Rectal smooth muscle tissue (tissue), 1 donor: ENCODE measurements around the gene ATP6V0D1.

Experiments
- H3K27ac ChIP-seq: one replicate; pipeline ENCODE4 v1.7.0; 2013; ENCODE audit warnings: low read depth, low read length, inconsistent platforms
- H3K27me3 ChIP-seq: one replicate; pipeline ENCODE4 v1.7.0; 2013; ENCODE audit warnings: low read length; ENCODE audit not compliant: control insufficient read depth, insufficient read depth
- H3K36me3 ChIP-seq: one replicate; pipeline ENCODE4 v1.7.0; 2013; ENCODE audit warnings: low read length; ENCODE audit not compliant: control insufficient read depth, insufficient read depth
- H3K4me1 ChIP-seq: one replicate; pipeline ENCODE4 v1.7.0; 2013; ENCODE audit warnings: low read length; ENCODE audit not compliant: control insufficient read depth, insufficient read depth
- H3K4me3 ChIP-seq: one replicate; pipeline ENCODE4 v1.7.0; 2013; ENCODE audit warnings: low read length
- H3K9ac ChIP-seq: one replicate; pipeline ENCODE4 v1.7.0; 2013; ENCODE audit warnings: low read length

The ATP6V0D1 gene

DNA sequence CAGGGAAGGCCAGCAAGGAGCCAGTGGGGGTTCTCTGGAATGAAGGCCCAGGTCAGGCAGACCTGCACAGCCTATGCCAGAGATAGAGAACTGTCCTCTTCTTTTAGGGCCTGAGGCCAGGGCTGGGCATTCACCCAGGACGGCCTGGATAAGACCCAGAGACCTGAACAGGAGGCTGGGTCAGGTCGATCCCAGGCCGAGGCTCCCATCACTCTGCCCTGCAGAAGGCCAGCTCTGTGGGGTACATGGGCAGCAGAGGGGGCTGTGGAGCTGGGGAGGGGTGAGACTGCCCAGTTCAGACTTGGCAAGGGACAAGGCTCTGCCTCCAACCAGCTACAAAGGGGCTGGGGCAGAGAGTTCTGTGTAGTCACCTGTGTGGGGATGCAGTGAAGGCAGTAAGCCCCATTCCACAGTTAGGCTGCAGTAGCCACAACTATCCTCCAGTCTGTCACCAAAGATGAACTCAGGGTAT is 35.5 kb downstream of the ATP6V0D1 start:
- Histone ChIP-seq H3K9ac (no peak overlapping the region), H3K4me1 (peaks cover 65% of the 10 kb centered on the region), H3K27me3 (no peaks in the 10 kb centered on the region), H3K4me3 (no peak overlapping the region), H3K36me3 (peaks cover 5% of the 10 kb centered on the region), H3K27ac (peak overlapping the region; percentile 47)

DNA sequence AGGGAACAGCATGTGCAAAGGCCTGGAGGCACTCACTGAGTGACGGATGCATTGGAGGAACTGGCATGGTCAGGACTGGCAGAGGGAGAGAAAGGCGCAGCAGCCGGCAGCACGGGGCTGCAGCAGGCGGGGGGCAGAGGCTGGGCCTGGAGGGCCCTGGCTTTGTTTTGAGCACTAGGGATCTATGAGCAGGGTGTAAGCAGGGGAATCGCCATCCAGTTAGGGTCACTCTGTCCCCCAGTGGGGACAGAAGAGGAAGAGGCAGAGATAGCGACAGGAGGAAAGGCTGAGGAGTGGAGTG is 35.9 kb downstream of the ATP6V0D1 start:
- H3K4me3 ChIP-seq: no peak overlapping the region
- peaks cover 65% of the 10 kb centered on the region for H3K4me1 ChIP-seq
- no peaks in the 10 kb centered on the region for H3K27me3 ChIP-seq
- H3K9ac ChIP-seq: no peak overlapping the region
- peaks cover 5% of the 10 kb centered on the region for H3K36me3 ChIP-seq
- H3K27ac ChIP-seq: peak overlapping the region; percentile 47

DNA sequence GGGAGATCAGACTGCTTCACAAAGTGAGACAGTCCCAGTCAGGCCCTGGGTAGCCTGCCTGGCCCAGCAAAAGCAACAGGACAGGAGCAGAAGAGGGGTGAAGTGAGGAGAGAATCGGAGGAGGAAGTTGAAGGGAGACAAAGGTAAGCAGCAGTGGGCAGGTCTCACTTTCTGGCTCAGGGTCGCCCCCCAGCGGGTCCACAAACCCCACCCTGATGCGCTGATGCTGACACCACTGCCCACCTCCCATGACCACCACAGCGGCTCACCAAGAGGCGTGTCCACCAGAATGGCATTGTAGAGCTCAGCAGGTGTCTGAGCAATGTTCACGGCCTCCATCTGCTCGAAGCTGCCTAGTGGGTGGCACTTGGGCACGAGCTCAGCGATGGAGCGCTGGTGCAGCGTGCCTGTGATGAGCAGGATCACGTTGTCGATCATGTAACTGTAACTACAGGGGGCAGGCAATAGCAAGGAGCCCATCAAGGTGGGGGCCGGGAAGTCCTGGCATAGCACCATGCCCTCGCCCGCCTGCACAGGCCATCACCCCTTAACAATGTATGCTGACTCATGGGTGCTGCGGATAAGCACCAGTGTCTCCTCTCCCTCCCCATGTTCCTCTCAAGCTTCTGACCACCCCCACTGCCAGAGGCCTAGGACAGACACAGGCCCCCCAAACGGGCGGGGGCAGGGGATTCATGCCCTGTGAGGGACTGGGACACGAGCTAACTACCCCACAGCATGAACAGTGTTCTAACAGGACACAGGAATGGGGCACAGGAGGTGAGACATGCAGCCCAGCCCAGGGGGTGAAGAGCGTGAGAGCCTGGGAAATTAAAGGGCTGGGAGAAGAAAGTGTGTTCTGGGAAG is 36.5 kb downstream of the ATP6V0D1 start:
- no peak overlapping the region for H3K4me3 ChIP-seq
- H3K27ac ChIP-seq: peak overlapping the region; percentile 47
- H3K9ac ChIP-seq: no peak overlapping the region
- H3K27me3 ChIP-seq: no peaks in the 10 kb centered on the region
- H3K4me1 ChIP-seq: peaks cover 65% of the 10 kb centered on the region
- H3K36me3 ChIP-seq: peaks cover 5% of the 10 kb centered on the region

DNA sequence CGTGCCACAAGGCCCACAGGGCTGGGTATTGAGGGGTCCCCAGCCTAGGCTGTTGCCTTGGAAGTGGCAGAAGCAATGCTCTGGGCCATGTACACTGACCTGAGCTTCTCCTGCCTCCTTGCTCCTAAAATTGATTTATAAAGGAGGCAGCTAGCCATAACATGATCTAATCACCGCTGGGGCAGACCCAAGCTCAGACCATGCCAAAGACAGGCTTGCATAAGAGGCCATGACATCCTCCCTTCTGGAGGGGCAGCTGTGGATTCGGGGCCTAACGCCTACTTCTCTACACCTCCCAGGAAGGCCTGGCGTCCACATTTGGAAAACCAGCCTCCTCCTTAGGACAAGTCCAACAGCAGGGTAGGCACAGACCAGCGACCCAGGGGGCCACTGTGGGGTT is 37.7 kb downstream of the ATP6V0D1 start:
- peaks cover 65% of the 10 kb centered on the region for H3K4me1 ChIP-seq
- H3K36me3 ChIP-seq: peaks cover 14% of the 10 kb centered on the region

DNA sequence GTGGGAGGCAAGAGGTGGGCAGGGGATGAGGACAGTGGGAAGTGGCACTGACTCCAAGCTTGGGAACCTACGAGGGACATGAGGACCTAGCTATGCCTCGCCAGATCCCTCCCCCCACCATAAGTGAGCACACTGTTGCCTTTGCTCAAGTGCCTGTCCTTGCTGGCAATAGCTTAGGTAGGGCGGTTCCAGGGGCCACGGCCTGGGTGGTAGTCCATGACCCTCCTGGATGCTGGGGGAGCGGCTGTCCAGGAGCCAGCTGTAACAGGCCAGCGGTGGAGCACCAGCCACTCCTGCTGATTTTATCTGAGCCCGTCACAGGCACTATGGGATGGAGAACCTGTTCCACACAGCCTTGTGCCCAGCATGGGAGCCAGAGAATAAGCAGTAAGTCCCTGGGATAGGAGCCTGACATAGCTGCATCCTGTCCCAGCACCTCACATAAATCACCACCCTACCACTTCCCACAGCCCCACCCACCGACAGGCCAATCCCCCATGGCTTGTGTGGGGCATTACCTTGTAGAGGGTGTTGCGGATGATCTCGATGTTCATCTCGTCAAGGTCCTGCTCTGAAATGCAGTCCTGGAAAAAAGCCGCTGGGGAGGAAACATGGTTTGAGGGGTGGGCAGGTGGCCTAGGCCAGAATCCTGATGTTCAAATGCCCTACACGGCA is 38.2 kb downstream of the ATP6V0D1 start:
- Histone ChIP-seq H3K4me1 (peaks cover 63% of the 10 kb centered on the region), H3K4me3 (no peak overlapping the region), H3K36me3 (peaks cover 19% of the 10 kb centered on the region), H3K9ac (no peak overlapping the region), H3K27ac (peak overlapping the region; percentile 64), H3K27me3 (no peaks in the 10 kb centered on the region)

More for the DNA sequence above, 37.7 kb downstream of the ATP6V0D1 start:
- no peaks in the 10 kb centered on the region for H3K27me3 ChIP-seq
- H3K4me3 ChIP-seq: no peak overlapping the region
- H3K9ac ChIP-seq: no peak overlapping the region
- H3K27ac ChIP-seq: peak overlapping the region; percentile 64

DNA sequence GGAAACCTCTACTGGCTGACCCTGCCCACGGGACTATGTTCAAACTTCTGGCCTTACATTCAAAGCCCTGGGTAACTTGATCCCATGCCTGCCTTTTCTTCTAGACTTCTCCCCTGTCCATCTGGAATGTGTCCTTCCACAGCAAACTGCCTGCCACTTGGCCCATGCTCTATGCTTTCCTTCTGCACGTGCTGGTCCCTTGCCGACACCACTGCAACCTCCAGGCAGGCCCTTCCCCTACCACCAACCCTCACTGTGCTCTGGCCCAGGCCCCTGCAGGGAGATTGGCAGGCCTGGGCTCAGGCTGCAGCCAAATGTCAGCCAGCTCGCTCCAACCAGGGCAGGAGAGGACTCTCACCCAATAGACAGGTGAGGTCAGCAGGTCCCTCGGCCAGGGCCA is 39.0 kb downstream of the ATP6V0D1 start:
- Histone ChIP-seq H3K4me1 (peaks cover 55% of the 10 kb centered on the region), H3K27ac (peak overlapping the region; percentile 64)

DNA sequence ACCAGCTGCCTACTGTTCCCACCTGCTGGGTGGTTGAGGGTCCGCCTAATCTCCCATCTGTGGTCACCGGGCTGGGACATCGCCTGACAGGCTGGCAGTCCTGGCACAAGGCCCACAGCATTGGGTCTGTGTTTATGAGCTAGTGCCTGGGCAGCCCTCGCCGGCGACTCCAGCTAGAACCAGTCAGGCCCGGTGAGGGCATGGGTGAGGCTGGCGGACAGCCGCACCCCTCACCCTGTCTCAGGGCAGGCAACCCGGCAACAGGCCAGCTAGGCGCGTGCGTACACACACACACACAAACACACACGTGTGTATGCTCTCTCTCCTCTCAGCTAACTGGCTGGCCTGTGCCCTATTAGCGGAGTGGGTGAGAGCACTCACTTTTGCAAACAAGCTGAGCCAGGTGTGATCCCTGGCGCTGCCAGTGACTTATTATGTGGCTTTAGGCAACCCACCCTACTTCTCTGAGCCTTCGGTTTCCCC is 39.6 kb downstream of the ATP6V0D1 start:
- Histone ChIP-seq H3K36me3 (peaks cover 27% of the 10 kb centered on the region), H3K4me1 (peaks cover 49% of the 10 kb centered on the region)

More for the DNA sequence above, 39.0 kb downstream of the ATP6V0D1 start:
- Histone ChIP-seq H3K4me3 (peak overlapping the region; percentile 15), H3K27me3 (no peaks in the 10 kb centered on the region), H3K36me3 (peaks cover 27% of the 10 kb centered on the region), H3K9ac (peak overlapping the region; percentile 19)

DNA sequence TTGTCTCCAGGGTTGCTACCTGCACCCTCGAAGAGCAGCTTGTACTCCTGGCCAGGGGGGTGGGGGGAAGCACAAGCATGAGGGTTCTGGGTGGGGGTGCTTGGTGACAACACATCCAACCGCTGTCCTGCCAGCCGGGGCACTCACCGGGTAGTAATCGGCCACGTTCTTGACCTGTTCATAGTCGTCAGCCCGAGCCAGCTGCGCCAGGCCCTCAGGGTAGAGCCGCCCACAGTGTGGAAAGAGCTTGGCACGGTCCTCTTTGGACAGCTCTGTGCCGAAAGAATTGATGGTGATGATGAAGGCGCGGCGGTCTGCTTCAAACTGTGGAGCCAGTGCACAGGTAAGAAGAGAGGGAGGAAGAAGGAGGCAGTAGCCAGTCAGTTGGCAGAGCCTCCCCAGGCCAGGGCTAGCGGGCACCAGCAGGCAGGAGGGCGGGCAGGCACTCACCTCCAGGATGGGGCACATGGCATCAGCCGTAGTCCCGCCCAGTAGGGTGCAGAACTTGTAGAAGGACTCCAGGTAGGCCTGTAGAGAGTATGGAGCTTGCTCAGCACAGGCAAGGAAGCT is 42.0 kb downstream of the ATP6V0D1 start:
- peaks cover 23% of the 10 kb centered on the region for H3K36me3 ChIP-seq
- H3K9ac ChIP-seq: no peak overlapping the region
- peaks cover 26% of the 10 kb centered on the region for H3K4me1 ChIP-seq
- H3K27ac ChIP-seq: no peak overlapping the region
- H3K4me3 ChIP-seq: no peak overlapping the region
- no peaks in the 10 kb centered on the region for H3K27me3 ChIP-seq

More for the DNA sequence above, 39.6 kb downstream of the ATP6V0D1 start:
- no peaks in the 10 kb centered on the region for H3K27me3 ChIP-seq
- H3K4me3 ChIP-seq: no peak overlapping the region
- H3K9ac ChIP-seq: peak overlapping the region; percentile 39
- peak overlapping the region; percentile 64 for H3K27ac ChIP-seq

DNA sequence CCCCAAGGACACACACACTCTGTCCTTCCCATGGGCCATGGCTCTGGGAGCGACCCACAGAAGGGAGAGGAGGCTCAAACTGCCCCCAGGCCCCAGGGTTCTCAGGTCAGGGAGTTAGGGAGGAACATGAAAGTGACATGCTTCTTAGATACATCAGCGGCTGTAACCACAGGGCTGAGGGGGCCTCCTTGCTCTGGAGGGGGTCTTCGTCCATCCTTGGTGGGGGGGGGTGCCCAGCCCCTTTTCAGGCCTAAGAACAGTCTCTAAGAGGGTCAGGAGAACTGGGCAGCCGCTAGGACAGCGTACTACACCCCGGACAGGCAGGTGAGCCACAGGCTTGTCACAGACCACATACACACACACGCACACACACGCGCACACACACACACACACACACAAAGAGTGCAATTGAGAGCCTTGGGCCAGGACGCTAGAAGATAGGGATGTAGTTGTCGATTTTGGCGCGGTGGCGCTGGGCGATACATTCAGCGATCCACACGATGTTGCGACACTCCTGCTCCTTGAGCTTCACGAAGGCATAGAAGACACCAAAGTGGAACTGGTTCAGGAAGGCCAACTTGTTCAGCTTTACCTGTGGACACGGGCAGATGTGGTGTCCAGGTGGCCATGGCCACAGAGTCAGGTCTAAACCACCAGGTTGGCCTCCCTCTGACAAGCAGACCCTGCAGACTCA is 42.7 kb downstream of the ATP6V0D1 start:
- no peaks in the 10 kb centered on the region for H3K27me3 ChIP-seq
- H3K36me3 ChIP-seq: peaks cover 23% of the 10 kb centered on the region
- H3K4me1 ChIP-seq: peaks cover 20% of the 10 kb centered on the region

DNA sequence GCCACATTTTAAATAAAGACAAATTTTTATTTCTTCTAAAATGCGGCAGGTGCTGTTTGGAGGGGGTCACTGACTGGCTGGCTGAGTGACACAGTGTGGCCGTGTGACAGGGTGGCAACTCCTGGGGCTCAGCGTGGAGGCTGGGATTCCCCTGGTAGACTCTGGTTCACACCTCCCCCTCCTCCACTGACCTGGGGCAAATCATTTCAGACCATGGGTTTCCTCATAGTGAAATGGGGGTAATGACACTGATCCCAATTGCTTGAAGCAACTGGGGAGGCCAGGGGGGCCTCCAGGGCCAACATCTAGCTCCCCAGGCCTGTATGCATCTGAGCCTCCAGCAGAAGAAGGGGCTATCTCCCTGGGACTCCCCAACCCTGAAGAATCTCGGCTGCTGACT is 43.4 kb downstream of the ATP6V0D1 start:
- peaks cover 23% of the 10 kb centered on the region for H3K36me3 ChIP-seq
- H3K4me1 ChIP-seq: peaks cover 14% of the 10 kb centered on the region
- no peak overlapping the region for H3K27ac ChIP-seq
- H3K9ac ChIP-seq: no peak overlapping the region
- no peak overlapping the region for H3K4me3 ChIP-seq
- H3K27me3 ChIP-seq: no peaks in the 10 kb centered on the region

More for the DNA sequence above, 42.7 kb downstream of the ATP6V0D1 start:
- no peak overlapping the region for H3K9ac ChIP-seq
- no peak overlapping the region for H3K27ac ChIP-seq
- no peak overlapping the region for H3K4me3 ChIP-seq

DNA sequence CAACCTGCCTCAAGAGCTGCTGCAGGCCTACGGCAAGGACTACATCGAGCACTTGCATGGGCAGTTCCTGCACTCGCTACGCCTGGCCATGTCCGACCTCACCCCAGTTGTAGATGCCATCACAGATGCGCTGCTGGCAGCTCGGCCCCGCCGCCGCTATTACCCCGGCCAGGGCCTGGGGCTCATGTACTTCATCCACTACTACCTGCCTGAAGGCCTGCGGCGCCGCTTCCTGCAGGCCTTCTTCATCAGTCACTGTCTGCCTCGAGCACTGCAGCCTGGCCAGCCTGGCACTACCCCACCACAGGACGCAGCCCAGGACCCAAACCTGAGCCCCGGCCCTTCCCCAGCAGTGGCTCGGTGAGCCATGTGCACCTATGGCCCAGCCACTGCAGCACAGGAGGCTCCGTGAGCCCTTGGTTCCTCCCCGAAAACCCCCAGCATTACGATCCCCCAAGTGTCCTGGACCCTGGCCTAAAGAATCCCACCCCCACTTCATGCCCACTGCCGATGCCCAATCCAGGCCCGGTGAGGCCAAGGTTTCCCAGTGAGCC is 44.2 kb downstream of the ATP6V0D1 start:
- peaks cover 7% of the 10 kb centered on the region for H3K4me1 ChIP-seq

DNA sequence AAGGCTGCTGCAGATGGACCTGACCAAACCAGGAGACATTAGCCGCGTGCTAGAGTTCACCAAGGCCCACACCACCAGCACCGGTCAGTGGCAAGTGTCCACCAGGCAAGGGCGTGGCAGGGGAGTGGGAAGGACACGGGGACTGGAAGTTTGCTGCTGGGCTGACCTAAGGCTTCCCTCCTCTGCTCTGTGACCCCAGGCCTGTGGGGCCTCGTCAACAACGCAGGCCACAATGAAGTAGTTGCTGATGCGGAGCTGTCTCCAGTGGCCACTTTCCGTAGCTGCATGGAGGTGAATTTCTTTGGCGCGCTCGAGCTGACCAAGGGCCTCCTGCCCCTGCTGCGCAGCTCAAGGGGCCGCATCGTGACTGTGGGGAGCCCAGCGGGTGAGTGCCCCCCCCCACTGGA is 45.2 kb downstream of the ATP6V0D1 start:
- Histone ChIP-seq H3K4me1 (no peaks in the 10 kb centered on the region), H3K27ac (no peak overlapping the region), H3K36me3 (peaks cover 23% of the 10 kb centered on the region), H3K27me3 (no peaks in the 10 kb centered on the region), H3K9ac (no peak overlapping the region), H3K4me3 (no peak overlapping the region)

More for the DNA sequence above, 44.2 kb downstream of the ATP6V0D1 start:
- Histone ChIP-seq H3K36me3 (peaks cover 23% of the 10 kb centered on the region), H3K27ac (no peak overlapping the region), H3K4me3 (no peak overlapping the region), H3K9ac (no peak overlapping the region), H3K27me3 (no peaks in the 10 kb centered on the region)
